K562 (cell line): Measurements from ENCODE around the gene CDH18. TPM values are rescaled to one million over a fixed set of nuclear protein-coding genes. Genes with fewer than 3 reads are reported as not detected.

Experiments
- ATAC-seq: fragments of 200-7000 bp; cut with Tn5 transposase; 3 replicates; pipeline ENCODE4 v1.9.1; 2020; ENCODE audit warnings: moderate library complexity
- BruUV-seq: library from RNA; stranded (reverse); fragments of 400-500 nt; replicated peaks from 2 replicates; lab custom pipeline; 2021; lab: Mats Ljungman, UMichigan
- CTCF ChIA-PET: fragments of 300-600 bp; formaldehyde crosslinking; extraction: SDS; loops from one replicate; lab custom pipeline; 2021; ENCODE audit warnings: low intra/inter-chr PET ratio; lab: Yijun Ruan, JAX
- POLR2A ChIA-PET: fragments of 300-600, 350-650 bp; sonication (Branson Sonifier 250); formaldehyde crosslinking; extraction: SDS; loops from one replicate; lab custom pipeline; 2021; ENCODE audit warnings: antibody characterized with exemption, inconsistent platforms; lab: Yijun Ruan, JAX
- DNase-seq, 4 experiments: peaks; one replicate each; pipeline versions ENCODE4 v3.0.0 to v3.0.0-alpha.2; 2011 to 2018; ENCODE audit warnings: low spot score in 3 of 4, mixed read lengths in 3 of 4; ENCODE audit errors: extremely low read depth in 1 of 4
- FAIRE-seq: peaks from 2 replicates; lab custom pipeline; 2011; peaks lifted over from hg19 to GRCh38; lab: Jason Lieb, UNC
- H2AFZ ChIP-seq: 2 replicates; pipeline ENCODE4 v1.6.0; 2011; ENCODE audit warnings: low read depth, low read length, control low read depth, inconsistent platforms
- H3K27ac ChIP-seq: fragments of 200-600 bp; 3 replicates; pipeline ENCODE4 v1.8.0; 2011; ENCODE audit warnings: low read depth, mild to moderate bottlenecking, control low read depth, inconsistent platforms, low read length, moderate library complexity, mixed read lengths; ENCODE audit errors: extremely low read depth
- H3K27me3 ChIP-seq, 2 experiments: fragments of 300-600 bp in 1 of 2; 2 replicates in 1 of 2; 3 replicates in 1 of 2; pipeline versions ENCODE4 v1.6.0 to v1.8.0; 2011; ENCODE audit warnings: inconsistent platforms in 2 of 2, low read length in 2 of 2, mild to moderate bottlenecking in 1 of 2, mixed read lengths in 1 of 2, moderate library complexity in 1 of 2; ENCODE audit not compliant: control insufficient read depth in 2 of 2, insufficient read depth in 2 of 2
- H3K36me3 ChIP-seq: fragments of 300-600 bp; 3 replicates; pipeline ENCODE4 v1.8.0; 2011; ENCODE audit warnings: mild to moderate bottlenecking, low read length, inconsistent platforms; ENCODE audit not compliant: control insufficient read depth, insufficient read depth
- H3K4me1 ChIP-seq, 2 experiments: fragments of 200-600 bp in 1 of 2; replicated peaks in 1 of 2; 2 replicates in 1 of 2; 3 replicates in 1 of 2; pipeline versions ENCODE4 v1.5.1 to v1.8.0; 2011; ENCODE audit warnings: inconsistent platforms in 2 of 2, low read length in 2 of 2, mild to moderate bottlenecking in 1 of 2, mixed read lengths in 1 of 2, moderate library complexity in 1 of 2; ENCODE audit not compliant: control insufficient read depth in 2 of 2, insufficient read depth in 2 of 2
- H3K4me2 ChIP-seq: 2 replicates; pipeline ENCODE4 v1.6.1; 2011; ENCODE audit warnings: low read length, control low read depth, inconsistent platforms, mixed read lengths; ENCODE audit not compliant: insufficient read depth
- H3K4me3 ChIP-seq: fragments of 200-600 bp; sonication (generic), shearing (Covaris generic); 2 replicates; pipeline ENCODE4 v1.5.1; 2016; ENCODE audit warnings: control low read depth, inconsistent platforms
- H3K79me2 ChIP-seq: fragments of 200-600 bp; 3 replicates; pipeline ENCODE4 v1.8.0; 2011; ENCODE audit warnings: low read length, inconsistent platforms; ENCODE audit not compliant: control insufficient read depth, insufficient read depth
- H3K9ac ChIP-seq, 2 experiments: 2 replicates each; pipeline versions ENCODE4 v1.6.0 to v1.6.1; 2011; ENCODE audit warnings: low read depth in 2 of 2, low read length in 2 of 2, control low read depth in 1 of 2, inconsistent platforms in 1 of 2, mild to moderate bottlenecking in 1 of 2, mixed read lengths in 1 of 2; ENCODE audit not compliant: insufficient read depth in 1 of 2
- H3K9me1 ChIP-seq: one replicate; pipeline ENCODE4 v1.6.0; 2011; ENCODE audit warnings: inconsistent platforms, mild to moderate bottlenecking, low read length, moderate library complexity; ENCODE audit not compliant: control insufficient read depth, insufficient read depth
- H3K9me3 ChIP-seq: replicated peaks from 2 replicates; pipeline ENCODE4 v1.5.1; 2011; ENCODE audit warnings: low read depth, low read length, inconsistent platforms; ENCODE audit not compliant: control insufficient read depth, insufficient read depth
- H4K20me1 ChIP-seq: replicated peaks from 2 replicates; pipeline ENCODE4 v1.6.1; 2011; ENCODE audit warnings: low read length, inconsistent platforms, mixed read lengths; ENCODE audit not compliant: control insufficient read depth, insufficient read depth
- CBFA2T3 ChIP-seq: fragments of 450-650 bp; IDR thresholded peaks from 2 replicates; pipeline ENCODE4 v1.6.1; 2017
- CBX2 ChIP-seq: fragments of 200-600 bp; sonication (generic); IDR thresholded peaks from one replicate; pipeline ENCODE4 v1.6.1; 2012; ENCODE audit warnings: mild to moderate bottlenecking, low read length, inconsistent platforms; ENCODE audit not compliant: insufficient read depth, poor library complexity, severe bottlenecking
- CBX5 ChIP-seq: IDR thresholded peaks from 2 replicates; pipeline ENCODE4 v1.6.1; 2014; ENCODE audit warnings: low read depth, borderline replicate concordance
- GATAD2B ChIP-seq: fragments of 450-650 bp; IDR thresholded peaks from 2 replicates; pipeline ENCODE4 v1.6.1; 2017; ENCODE audit warnings: mild to moderate bottlenecking, borderline replicate concordance
- MED1 ChIP-seq: sonication (generic); formaldehyde crosslinking; IDR thresholded peaks from 2 replicates; pipeline ENCODE4 v1.8.1; 2023; ENCODE audit warnings: missing genetic modification reagents, borderline replicate concordance
- PHB2 ChIP-seq: fragments of 450-650 bp; IDR thresholded peaks from 2 replicates; pipeline ENCODE4 v1.6.1; 2017; ENCODE audit warnings: low read depth
- POLR2AphosphoS2 ChIP-seq: IDR thresholded peaks from 2 replicates; pipeline ENCODE4 v1.6.1; 2012; ENCODE audit warnings: low read length, improper control_type of control experiment
- PTRF ChIP-seq: fragments of 450-650 bp; IDR thresholded peaks from 2 replicates; pipeline ENCODE4 v1.6.1; 2016; ENCODE audit warnings: mild to moderate bottlenecking, missing genetic modification characterization, missing compliant biosample characterization
- SMARCB1 ChIP-seq: IDR thresholded peaks from 2 replicates; pipeline ENCODE4 v1.6.1; 2011; ENCODE audit warnings: improper control_type of control experiment, low read depth; ENCODE audit not compliant: insufficient read length
- SP2 ChIP-seq: IDR thresholded peaks from 2 replicates; pipeline ENCODE4 v1.6.1; 2011; ENCODE audit warnings: mild to moderate bottlenecking, low read depth, low read length, moderate library complexity; ENCODE audit not compliant: poor library complexity, severe bottlenecking; ENCODE audit errors: extremely low read depth
- ZNF174 ChIP-seq: fragments of 250-450 bp; sonication (Bioruptor Pico); IDR thresholded peaks from 2 replicates; pipeline ENCODE4 v1.4.0; 2020; ENCODE audit warnings: mild to moderate bottlenecking
- ZNF766 ChIP-seq: fragments of 200-800 bp; sonication (Bioruptor generic); conservative IDR thresholded peaks from 2 replicates; pipeline ENCODE4 v1.6.1; 2016; ENCODE audit warnings: missing genetic modification characterization, missing compliant biosample characterization
- ZNF77 ChIP-seq: fragments of 250-450 bp; sonication (Bioruptor Pico); IDR thresholded peaks from 2 replicates; pipeline ENCODE4 v1.5.0; 2020
- WGBS: fragments of 100-300 bp; shearing (Covaris generic); methylation state at CpG from one replicate; pipeline ENCODE4 v1.1.6; 2016; ENCODE audit warnings: low coverage, mixed read lengths; ENCODE audit not compliant: insufficient coverage; ENCODE audit errors: missing lambda C conversion rate; 5-methylcytosine and 5-hydroxymethylcytosine counted together
- in situ Hi-C: fragments of 300-500 bp; cut with MboI; formaldehyde crosslinking; loops from 4 replicates; pipeline ENCODE4 v1.15.0; 2018; ENCODE audit warnings: inconsistent platforms, mixed read lengths
- intact Hi-C: fragments of 100-400 bp; cut with micrococcal nuclease; formaldehyde crosslinking; loops from 2 replicates; pipeline ENCODE4 v1.14.2; 2022
- polyA plus RNA-seq, 8 experiments: library from polyadenylated mRNA; depleted of rRNA in 4 of 8; stranded (reverse) in 5 of 8; unstranded in 3 of 8; fragments of >200 nt; fragmentation: Nextera tagmentation in 2 of 8; fragmentation: Illumina TruSeq in 1 of 8; extraction: Ambion mirVana in 2 of 8; extraction: Trizol in 1 of 8; gene quantifications; 2 replicates each; pipeline versions ENCODE4 v1.2.1 to v1.2.3, GENCODE V29; 2011 to 2014; ENCODE audit warnings: inconsistent platforms in 1 of 8, missing spikeins in 1 of 8
- total RNA-seq, 7 experiments: library from RNA; depleted of rRNA in 6 of 7; stranded (reverse); fragments of >200 nt in 6 of 7; fragmentation: Illumina TruSeq in 2 of 7; extraction: Trizol in 2 of 7; gene quantifications; 2 replicates each; pipeline versions ENCODE4 v1.2.1 to v1.2.3, GENCODE V29; 2011 to 2021; ENCODE audit warnings: low replicate concordance in 1 of 7
- TF ChIP-seq, protein P1 (sequence below), 2 experiments: fragments of 450-650 bp; IDR thresholded peaks; 2 replicates each; pipeline ENCODE4 v1.6.1; 2016
- TF ChIP-seq, protein P2 (sequence below): sonication (generic); formaldehyde crosslinking; IDR thresholded peaks from 2 replicates; pipeline ENCODE4 v1.8.1; 2023; ENCODE audit warnings: mild to moderate bottlenecking, missing genetic modification reagents

The CDH18 gene
- total and polyA plus RNA-seq, 9 of the 15 experiments (the other 6 are each of a cell fraction or from before 2014, with no cell fraction given) = 0.18 to 1.4 (median 0.31) TPM

DNA sequence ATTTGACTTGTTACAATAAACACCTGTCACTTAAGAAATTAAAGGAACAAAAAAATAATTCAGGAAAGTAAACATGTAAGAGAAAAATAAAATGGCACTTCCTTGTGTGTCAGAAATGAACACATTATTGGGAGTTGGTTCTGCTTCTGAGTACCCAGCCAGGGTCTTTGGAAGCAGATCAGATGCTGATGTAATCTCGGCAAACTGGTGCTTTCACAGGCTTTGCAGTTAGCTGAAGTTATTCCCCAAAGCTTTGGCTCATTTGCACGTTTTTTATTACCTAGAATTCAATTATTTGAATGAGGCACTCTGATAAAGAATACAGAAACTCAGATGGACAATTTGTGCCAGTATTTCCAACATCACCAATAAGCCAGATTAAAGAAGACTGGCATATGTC is 10.9 kb downstream of the CDH18 start:
- TF ChIP-seq ZNF77 (CRISPR knock-in tag) = no peak
- Histone ChIP-seq H4K20me1 (no peaks in the 10 kb centered on the region), H3K9me3 (no peaks in the 10 kb centered on the region; the same call in 1 of the 2 replicates), H3K36me3 (no peaks in the 10 kb centered on the region), H3K27ac (no peak overlapping the region), H3K4me2 (no peak overlapping the region), H2AFZ (no peak overlapping the region), H3K9me1 (no peaks in the 10 kb centered on the region), H3K4me1 (no peaks in the 10 kb centered on the region), H3K27me3 (no peaks in the 10 kb centered on the region), H3K9ac (no peak overlapping the region), H3K79me2 (no peaks in the 10 kb centered on the region), H3K4me3 (no peak overlapping the region)
- no peak for ATAC-seq
- ChIA-PET CTCF (no interaction called here), POLR2A (no interaction called here)
- no peak for FAIRE-seq
- intact Hi-C loops = no loop called here
- 0% methylated on average over 2 of the region's 2 CpGs for WGBS
- in situ Hi-C loops = no loop called here
- no TSS peak for BruUV-seq
- DNase-seq = no peak

DNA sequence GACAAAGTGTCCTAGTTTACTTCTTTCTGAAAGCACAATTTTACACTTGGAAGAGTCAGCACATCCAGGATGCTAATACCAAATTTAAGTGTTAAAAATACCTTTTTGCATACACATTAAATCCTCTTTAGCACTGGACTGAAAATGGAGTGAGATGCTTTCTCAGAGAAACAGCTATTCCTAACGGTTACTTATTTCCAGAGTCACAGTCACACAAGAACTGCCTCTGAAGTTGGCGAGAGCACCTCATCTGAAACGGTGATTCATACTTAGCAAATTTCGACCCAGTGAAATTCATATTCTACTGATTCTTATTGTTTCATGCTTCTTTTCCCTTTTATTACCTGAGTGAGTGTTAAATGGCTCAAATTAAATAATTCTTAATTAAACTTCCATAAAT is 12.2 kb downstream of the CDH18 start:
- DNase-seq (no peak), FAIRE-seq (no peak), ATAC-seq (no peak)
- Histone ChIP-seq H3K4me1 (no peaks in the 10 kb centered on the region), H4K20me1 (no peaks in the 10 kb centered on the region), H3K4me2 (no peak overlapping the region), H2AFZ (no peak overlapping the region), H3K27ac (no peak overlapping the region), H3K9me3 (no peaks in the 10 kb centered on the region; the same call in 1 of the 2 replicates), H3K4me3 (no peak overlapping the region), H3K27me3 (no peaks in the 10 kb centered on the region), H3K36me3 (no peaks in the 10 kb centered on the region), H3K9me1 (no peaks in the 10 kb centered on the region), H3K79me2 (no peaks in the 10 kb centered on the region), H3K9ac (no peak overlapping the region)
- ChIA-PET POLR2A (no interaction called here), CTCF (no interaction called here)
- BruUV-seq = no TSS peak
- in situ Hi-C loops (no loop called here), intact Hi-C loops (no loop called here)
- WGBS = 1% methylated on average over 4 of the region's 4 CpGs
- TF ChIP-seq SP2 (no peak), GATAD2B (no peak), ZNF174 (no peak), ZNF766 (CRISPR knock-in tag) (no peak), MED1 (no peak), CBX5 (no peak), CBFA2T3 (no peak), POLR2AphosphoS2 (no peak), SMARCB1 (no peak), PTRF (tag) (no peak), PHB2 (no peak), CBX2 (no peak)
- TF ChIP-seq, protein P1, sequence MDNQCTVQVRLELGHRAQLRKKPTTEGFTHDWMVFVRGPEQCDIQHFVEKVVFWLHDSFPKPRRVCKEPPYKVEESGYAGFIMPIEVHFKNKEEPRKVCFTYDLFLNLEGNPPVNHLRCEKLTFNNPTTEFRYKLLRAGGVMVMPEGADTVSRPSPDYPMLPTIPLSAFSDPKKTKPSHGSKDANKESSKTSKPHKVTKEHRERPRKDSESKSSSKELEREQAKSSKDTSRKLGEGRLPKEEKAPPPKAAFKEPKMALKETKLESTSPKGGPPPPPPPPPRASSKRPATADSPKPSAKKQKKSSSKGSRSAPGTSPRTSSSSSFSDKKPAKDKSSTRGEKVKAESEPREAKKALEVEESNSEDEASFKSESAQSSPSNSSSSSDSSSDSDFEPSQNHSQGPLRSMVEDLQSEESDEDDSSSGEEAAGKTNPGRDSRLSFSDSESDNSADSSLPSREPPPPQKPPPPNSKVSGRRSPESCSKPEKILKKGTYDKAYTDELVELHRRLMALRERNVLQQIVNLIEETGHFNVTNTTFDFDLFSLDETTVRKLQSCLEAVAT (IDR thresholded peaks at IDR 0.05) = no peak
- TF ChIP-seq, protein P2, sequence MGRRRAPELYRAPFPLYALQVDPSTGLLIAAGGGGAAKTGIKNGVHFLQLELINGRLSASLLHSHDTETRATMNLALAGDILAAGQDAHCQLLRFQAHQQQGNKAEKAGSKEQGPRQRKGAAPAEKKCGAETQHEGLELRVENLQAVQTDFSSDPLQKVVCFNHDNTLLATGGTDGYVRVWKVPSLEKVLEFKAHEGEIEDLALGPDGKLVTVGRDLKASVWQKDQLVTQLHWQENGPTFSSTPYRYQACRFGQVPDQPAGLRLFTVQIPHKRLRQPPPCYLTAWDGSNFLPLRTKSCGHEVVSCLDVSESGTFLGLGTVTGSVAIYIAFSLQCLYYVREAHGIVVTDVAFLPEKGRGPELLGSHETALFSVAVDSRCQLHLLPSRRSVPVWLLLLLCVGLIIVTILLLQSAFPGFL (CRISPR knock-in tag) = no peak
